ENCODE data around the gene CACNA1B.
"Not testable (repeated sequence)": the region's sequence is repeated elsewhere in the genome, so short reads cannot be mapped to it uniquely, and the experiment has no call there.

The CACNA1B gene

DNA sequence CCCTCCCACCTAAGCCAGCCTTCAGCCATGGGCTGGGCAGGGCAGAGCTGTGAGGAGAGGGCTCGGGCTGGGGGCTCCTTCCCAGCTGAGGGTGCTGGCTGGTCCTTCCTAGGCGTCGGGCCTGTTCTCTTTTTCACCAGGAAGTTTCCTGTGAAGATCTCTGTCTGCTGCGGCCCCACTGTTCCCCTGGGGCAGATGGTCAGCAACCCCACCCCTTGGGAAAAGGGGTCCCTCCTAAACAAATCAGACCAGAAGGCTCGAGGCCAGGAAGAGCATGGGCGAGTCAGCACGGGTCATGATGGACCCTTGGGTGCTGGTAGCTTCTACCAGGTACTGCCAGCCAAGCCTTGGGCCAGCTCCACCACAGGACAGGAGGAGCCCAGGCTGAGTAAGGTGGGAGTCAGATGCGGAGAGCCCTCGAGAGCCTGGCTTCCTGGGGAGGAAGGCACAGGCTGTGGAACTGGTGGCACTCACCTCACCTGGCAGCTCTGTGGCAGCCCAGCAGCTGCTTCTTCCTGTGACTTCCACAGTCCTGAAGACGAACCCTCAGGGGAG, 3.5 kb downstream of the CACNA1B start:
- H3K36me3 ChIP-seq (ENCODE audit: insufficient read depth, low read length) = no peaks in the 10 kb centered on the region
- H3K27ac ChIP-seq (ENCODE audit: low read depth, low read length) = no peak overlapping the region
- peaks cover 6 to 33% of the 10 kb centered on the region in 2 donors for H3K27me3 ChIP-seq (ENCODE audit: control insufficient read depth in 1 of 2, insufficient read depth in 2 of 2, low read length in 2 of 2)
- no peaks in the 10 kb centered on the region for H3K4me1 ChIP-seq (ENCODE audit: insufficient read depth, low read length)
- no peak overlapping the region for H3K9ac ChIP-seq (ENCODE audit: low read length)
- H3K4me3 ChIP-seq (ENCODE audit: low read depth in 1 of 2, low read length in 2 of 2) = no peak overlapping the region
- H3K9me3 ChIP-seq (ENCODE audit: low read length) = no peaks in the 10 kb centered on the region

GRCh38 chr9:137881591-137882505, 4.3 kb downstream of the CACNA1B start:
- H3K9ac ChIP-seq (ENCODE audit: low read length) = no peak overlapping the region
- no peaks in the 10 kb centered on the region for H3K36me3 ChIP-seq (ENCODE audit: insufficient read depth, low read length)
- no peak overlapping the region for H3K27ac ChIP-seq (ENCODE audit: low read depth, low read length)
- no peak overlapping the region for H3K4me3 ChIP-seq (ENCODE audit: low read depth in 1 of 2, low read length in 2 of 2)
- peaks cover under 1 to 25% of the 10 kb centered on the region in 2 donors for H3K27me3 ChIP-seq (ENCODE audit: control insufficient read depth in 1 of 2, insufficient read depth in 2 of 2, low read length in 2 of 2)
- H3K4me1 ChIP-seq (ENCODE audit: insufficient read depth, low read length) = no peaks in the 10 kb centered on the region
- no peaks in the 10 kb centered on the region for H3K9me3 ChIP-seq (ENCODE audit: low read length)

DNA sequence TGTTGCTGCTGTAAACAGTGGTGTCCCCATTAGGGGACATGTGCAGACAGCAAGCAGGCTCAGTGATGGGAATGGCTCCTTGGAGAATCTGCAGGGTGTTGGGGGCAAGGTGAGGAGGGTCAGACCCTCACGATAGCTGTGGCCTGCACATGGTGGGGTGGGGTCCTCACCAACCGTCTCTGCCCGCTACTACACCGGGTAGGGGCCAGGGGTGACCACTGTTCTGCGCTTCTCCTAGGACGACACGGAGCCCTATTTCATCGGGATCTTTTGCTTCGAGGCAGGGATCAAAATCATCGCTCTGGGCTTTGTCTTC, 4.9 kb downstream of the CACNA1B start:
- H3K4me3 ChIP-seq (ENCODE audit: low read depth in 1 of 2, low read length in 2 of 2) = no peak overlapping the region
- no peak overlapping the region for H3K27ac ChIP-seq (ENCODE audit: low read depth, low read length)
- H3K27me3 ChIP-seq (ENCODE audit: control insufficient read depth in 1 of 2, insufficient read depth in 2 of 2, low read length in 2 of 2) = peaks cover 0 to 21% of the 10 kb centered on the region in 2 donors
- no peak overlapping the region for H3K9ac ChIP-seq (ENCODE audit: low read length)
- no peaks in the 10 kb centered on the region for H3K4me1 ChIP-seq (ENCODE audit: insufficient read depth, low read length)
- no peaks in the 10 kb centered on the region for H3K9me3 ChIP-seq (ENCODE audit: low read length)
- no peaks in the 10 kb centered on the region for H3K36me3 ChIP-seq (ENCODE audit: insufficient read depth, low read length)

- H3K27ac ChIP-seq (ENCODE audit: low read depth, low read length); H3K36me3 ChIP-seq (ENCODE audit: insufficient read depth, low read length); H3K9ac ChIP-seq (ENCODE audit: low read length); H3K4me3 ChIP-seq (ENCODE audit: low read depth in 1 of 2, low read length in 2 of 2); H3K9me3 ChIP-seq (ENCODE audit: low read length); H3K4me1 ChIP-seq (ENCODE audit: insufficient read depth, low read length): not testable (repeated sequence)
- H3K27me3 ChIP-seq (ENCODE audit: control insufficient read depth in 1 of 2, insufficient read depth in 2 of 2, low read length in 2 of 2) = peaks cover 0 to 12% of the 10 kb centered on the region in 2 donors
Observed at GRCh38 chr9:137883977-137884376, 6.4 kb downstream of the CACNA1B start.

DNA sequence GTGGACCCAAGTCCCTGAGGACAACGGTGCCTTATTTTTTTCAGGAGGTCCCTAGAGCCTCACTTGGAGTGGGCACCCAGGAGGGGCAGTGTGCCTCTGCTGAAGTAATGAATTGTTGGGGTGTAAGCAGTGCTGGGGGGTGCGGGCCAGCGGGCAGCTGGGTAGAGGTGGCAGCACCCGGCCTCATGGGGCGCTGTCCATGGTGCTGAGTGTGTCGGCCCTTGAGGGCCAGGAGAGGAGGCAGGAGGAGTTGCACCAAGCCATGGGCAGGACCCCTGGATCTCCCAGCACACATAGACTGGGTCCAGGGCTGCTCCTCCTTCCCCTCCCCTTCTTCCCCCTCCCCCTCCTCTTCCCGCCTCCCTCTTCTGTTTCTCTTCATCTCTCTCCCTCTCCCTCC, 7.0 kb downstream of the CACNA1B start:
- not testable (repeated sequence) for H3K27ac ChIP-seq (ENCODE audit: low read depth, low read length); H3K27me3 ChIP-seq (ENCODE audit: control insufficient read depth in 1 of 2, insufficient read depth in 2 of 2, low read length in 2 of 2); H3K36me3 ChIP-seq (ENCODE audit: insufficient read depth, low read length); H3K4me3 ChIP-seq (ENCODE audit: low read depth in 1 of 2, low read length in 2 of 2); H3K4me1 ChIP-seq (ENCODE audit: insufficient read depth, low read length); H3K9me3 ChIP-seq (ENCODE audit: low read length); H3K9ac ChIP-seq (ENCODE audit: low read length)

DNA sequence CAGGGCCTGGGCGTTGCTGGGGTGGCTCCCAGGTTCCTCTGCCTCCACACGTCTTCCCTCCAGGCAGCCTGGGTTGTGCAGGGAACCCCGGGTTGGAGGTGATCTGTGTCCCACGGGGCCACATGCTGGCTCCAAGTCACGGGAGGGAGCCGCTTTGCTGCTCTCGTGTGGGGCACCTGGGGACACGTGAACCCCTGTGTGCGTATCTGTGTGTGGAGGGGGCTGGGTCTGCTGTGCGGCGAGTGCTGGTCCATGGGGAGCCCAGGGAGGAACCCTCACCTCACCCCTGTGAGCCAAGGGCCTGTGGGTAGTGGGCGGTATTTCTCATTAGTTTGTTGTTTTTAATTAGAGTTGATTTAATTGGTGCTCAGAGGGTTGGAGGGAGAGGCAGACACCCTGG, 7.5 kb downstream of the CACNA1B start:
- not testable (repeated sequence) for H3K9ac ChIP-seq (ENCODE audit: low read length); H3K27ac ChIP-seq (ENCODE audit: low read depth, low read length)

DNA sequence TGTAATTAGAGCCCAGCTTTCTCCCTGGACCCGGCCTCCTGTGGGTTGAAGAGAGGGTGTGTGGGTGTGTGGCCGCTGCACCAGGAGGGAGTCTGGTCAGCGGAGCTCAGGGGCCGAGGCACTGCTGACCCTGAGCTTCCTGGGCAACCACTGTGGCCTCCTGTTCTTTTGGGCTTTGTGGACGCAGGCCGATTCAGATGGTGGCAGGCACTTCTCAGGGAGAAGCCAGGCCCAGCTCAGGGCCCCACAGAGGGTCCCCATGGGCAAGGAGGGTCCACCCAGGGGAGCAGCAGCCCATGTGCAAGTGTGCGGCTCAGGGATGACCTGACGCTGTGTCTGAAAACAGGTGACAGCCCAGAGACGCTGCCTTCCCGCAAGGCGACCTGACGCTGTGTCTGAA, 11.0 kb downstream of the CACNA1B start:
- H3K27me3 ChIP-seq (ENCODE audit: control insufficient read depth in 1 of 2, insufficient read depth in 2 of 2, low read length in 2 of 2); H3K4me3 ChIP-seq (ENCODE audit: low read depth in 1 of 2, low read length in 2 of 2); H3K27ac ChIP-seq (ENCODE audit: low read depth, low read length): not testable (repeated sequence)

More for the DNA sequence above, 7.5 kb downstream of the CACNA1B start:
- H3K4me3 ChIP-seq (ENCODE audit: low read depth in 1 of 2, low read length in 2 of 2); H3K9me3 ChIP-seq (ENCODE audit: low read length); H3K36me3 ChIP-seq (ENCODE audit: insufficient read depth, low read length); H3K4me1 ChIP-seq (ENCODE audit: insufficient read depth, low read length); H3K27me3 ChIP-seq (ENCODE audit: control insufficient read depth in 1 of 2, insufficient read depth in 2 of 2, low read length in 2 of 2): not testable (repeated sequence)

DNA sequence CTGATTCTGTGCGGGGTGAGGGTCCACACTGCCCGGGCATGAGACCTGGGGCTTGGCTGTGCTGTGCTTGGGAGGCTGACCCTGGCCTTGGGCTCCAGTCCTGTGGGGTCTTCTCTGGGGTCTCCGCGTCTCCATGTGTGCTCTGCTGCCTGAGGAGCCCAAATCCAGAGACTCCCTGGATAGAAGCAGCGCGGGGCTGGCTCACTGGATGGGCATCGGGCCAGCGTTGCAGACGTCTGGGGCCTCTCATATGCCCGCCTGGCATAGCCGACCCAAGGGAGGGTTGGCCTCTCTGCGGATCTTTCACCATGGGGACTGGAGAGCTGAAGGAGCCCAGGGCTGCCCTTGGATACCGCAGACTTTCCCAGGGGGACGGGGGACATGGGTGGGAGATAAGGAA, 12.4 kb downstream of the CACNA1B start:
- not testable (repeated sequence) for H3K4me1 ChIP-seq (ENCODE audit: insufficient read depth, low read length); H3K9ac ChIP-seq (ENCODE audit: low read length); H3K27ac ChIP-seq (ENCODE audit: low read depth, low read length); H3K9me3 ChIP-seq (ENCODE audit: low read length); H3K4me3 ChIP-seq (ENCODE audit: low read depth in 1 of 2, low read length in 2 of 2); H3K27me3 ChIP-seq (ENCODE audit: control insufficient read depth in 1 of 2, insufficient read depth in 2 of 2, low read length in 2 of 2); H3K36me3 ChIP-seq (ENCODE audit: insufficient read depth, low read length)

More for the DNA sequence above, 11.0 kb downstream of the CACNA1B start:
- not testable (repeated sequence) for H3K4me1 ChIP-seq (ENCODE audit: insufficient read depth, low read length); H3K9ac ChIP-seq (ENCODE audit: low read length); H3K36me3 ChIP-seq (ENCODE audit: insufficient read depth, low read length); H3K9me3 ChIP-seq (ENCODE audit: low read length)

DNA sequence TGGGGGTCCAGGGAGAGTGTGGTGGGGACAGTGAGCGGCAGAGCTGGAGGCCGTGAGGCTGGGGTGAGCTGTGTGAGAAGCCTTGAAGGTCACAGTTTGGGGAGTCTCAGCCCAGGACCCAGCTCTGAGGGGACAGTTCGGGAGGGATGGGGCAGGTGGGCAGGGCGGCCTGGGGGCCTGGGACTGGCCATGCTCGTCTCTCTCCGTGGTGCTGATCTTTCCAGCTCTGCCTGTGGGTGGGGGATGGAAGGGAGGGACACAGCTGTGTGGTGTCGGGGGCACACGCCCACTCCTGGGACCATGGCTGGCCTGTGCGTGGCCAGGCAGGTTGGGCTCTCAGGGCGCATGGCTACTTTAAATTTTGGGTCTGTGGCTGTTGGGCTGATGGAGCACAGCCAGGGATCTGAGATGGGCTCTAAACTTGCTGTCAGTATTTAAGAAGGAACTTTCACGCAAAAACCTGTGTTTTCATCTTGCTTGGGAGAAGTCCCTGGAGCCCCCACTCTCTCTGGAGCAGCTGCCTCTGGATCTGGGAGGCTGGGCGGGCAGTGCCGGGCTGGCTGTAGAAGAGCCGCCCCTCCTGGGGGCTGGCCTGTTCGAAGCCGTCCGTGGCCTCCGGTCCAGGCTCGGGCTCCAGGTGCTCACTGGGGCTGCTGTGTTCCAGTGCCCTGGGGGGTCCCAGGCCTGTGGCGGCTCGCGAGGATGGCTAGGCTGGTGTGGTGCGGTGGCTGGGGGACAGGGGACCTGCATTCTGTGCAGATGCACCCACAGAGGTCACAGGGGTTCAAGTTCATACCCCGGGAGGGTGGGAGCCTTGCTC, 13.4 kb downstream of the CACNA1B start:
- H3K36me3 ChIP-seq (ENCODE audit: insufficient read depth, low read length); H3K4me3 ChIP-seq (ENCODE audit: low read depth in 1 of 2, low read length in 2 of 2); H3K4me1 ChIP-seq (ENCODE audit: insufficient read depth, low read length); H3K27ac ChIP-seq (ENCODE audit: low read depth, low read length); H3K9me3 ChIP-seq (ENCODE audit: low read length); H3K27me3 ChIP-seq (ENCODE audit: control insufficient read depth in 1 of 2, insufficient read depth in 2 of 2, low read length in 2 of 2); H3K9ac ChIP-seq (ENCODE audit: low read length): not testable (repeated sequence)

DNA sequence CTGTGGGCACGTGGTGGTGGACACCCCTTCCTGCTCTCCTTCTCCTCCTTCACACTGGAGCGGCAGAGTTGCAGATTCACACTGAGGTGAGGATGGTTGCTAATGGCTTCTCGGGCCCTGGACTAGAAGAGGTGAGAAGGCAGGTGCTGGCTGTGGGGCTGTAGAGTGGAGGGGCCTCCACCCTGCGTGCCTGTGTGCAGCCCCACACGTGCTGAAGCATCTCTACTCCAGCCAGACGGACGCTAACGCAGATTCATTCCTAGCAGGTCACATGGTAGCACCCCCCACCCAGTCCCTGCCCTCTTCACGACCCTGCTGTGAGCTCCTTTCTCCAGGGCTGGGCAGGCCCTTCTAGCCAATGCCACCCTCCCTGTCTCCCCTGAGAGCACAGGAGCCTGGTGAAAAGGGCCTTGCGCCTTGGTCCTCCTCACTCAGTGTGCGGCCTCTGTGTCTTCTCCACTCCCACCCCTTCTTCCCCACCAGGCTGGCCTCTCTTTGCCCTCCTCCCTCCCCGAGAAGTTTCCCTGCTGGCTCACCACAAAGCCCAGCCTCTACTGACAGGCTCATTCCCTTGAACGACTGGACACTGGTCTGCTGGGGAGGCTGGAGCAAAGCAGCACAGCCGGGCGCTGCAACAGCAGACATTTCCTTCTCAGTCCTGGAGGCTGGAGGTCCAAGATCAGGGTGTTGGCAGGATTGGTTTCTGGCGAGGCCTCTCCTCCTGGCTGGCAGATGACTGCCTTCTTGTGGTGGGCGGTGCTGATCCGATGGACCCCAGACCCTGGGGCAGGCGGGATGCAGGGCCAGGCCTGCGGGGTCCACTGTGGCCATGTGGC, 14.2 kb downstream of the CACNA1B start:
- Histone ChIP-seq H3K9me3 (ENCODE audit: low read length) (no peaks in the 10 kb centered on the region), H3K36me3 (ENCODE audit: insufficient read depth, low read length) (no peaks in the 10 kb centered on the region), H3K9ac (ENCODE audit: low read length) (no peak overlapping the region), H3K27me3 (ENCODE audit: control insufficient read depth in 1 of 2, insufficient read depth in 2 of 2, low read length in 2 of 2) (no peaks in the 10 kb centered on the region), H3K4me1 (ENCODE audit: insufficient read depth, low read length) (no peaks in the 10 kb centered on the region), H3K27ac (ENCODE audit: low read depth, low read length) (no peak overlapping the region), H3K4me3 (ENCODE audit: low read depth in 1 of 2, low read length in 2 of 2) (no peak overlapping the region)
